H1 (cell line): ENCODE data around the gene TTC22. TPM values are rescaled to one million over a fixed set of nuclear protein-coding genes. Genes with fewer than 3 reads are reported as not detected.

Experiments
- CTCF ChIA-PET: fragments of 300-600 bp; sonication (Branson Sonifier 250); formaldehyde crosslinking; loops from one replicate; lab custom pipeline; 2021; ENCODE audit not compliant: partially characterized antibody; lab: Charles Lee
- POLR2A ChIA-PET: fragments of 300-600 bp; sonication (Branson Sonifier 250); formaldehyde crosslinking; loops from one replicate; lab custom pipeline; 2021; ENCODE audit warnings: inconsistent platforms; ENCODE audit not compliant: partially characterized antibody; lab: Charles Lee
- DNase-seq, 2 experiments: peaks; one replicate each; pipeline versions ENCODE4 v3.0.0 to v3.0.0-alpha.2; 2010 to 2022; ENCODE audit warnings: low spot score in 2 of 2, low read depth in 1 of 2, mixed read lengths in 1 of 2
- FAIRE-seq: peaks from 2 replicates; lab custom pipeline; 2011; peaks lifted over from hg19 to GRCh38; lab: Jason Lieb, UNC
- H2AFZ ChIP-seq: 2 replicates; pipeline ENCODE4 v1.8.1; 2012; ENCODE audit warnings: low read length, inconsistent platforms
- H2AK5ac ChIP-seq: 2 replicates; pipeline ENCODE4 v1.6.1; 2013; ENCODE audit warnings: low read depth, low read length
- H2BK120ac ChIP-seq: replicated peaks from 2 replicates; pipeline ENCODE3; 2013; ENCODE audit warnings: low read depth, low read length, inconsistent platforms
- H2BK12ac ChIP-seq: 2 replicates; pipeline ENCODE4 v1.6.1; 2013; ENCODE audit warnings: low read depth, low read length
- H2BK15ac ChIP-seq: 2 replicates; pipeline ENCODE4 v1.6.1; 2013; ENCODE audit warnings: low read length
- H2BK20ac ChIP-seq: 2 replicates; pipeline ENCODE4 v1.6.1; 2013; ENCODE audit warnings: low read length
- H2BK5ac ChIP-seq: 2 replicates; pipeline ENCODE4 v1.6.1; 2013; ENCODE audit warnings: low read depth, low read length
- H3K14ac ChIP-seq: 2 replicates; pipeline ENCODE4 v1.6.1; 2013; ENCODE audit warnings: inconsistent platforms; ENCODE audit not compliant: insufficient read length
- H3K18ac ChIP-seq: 2 replicates; pipeline ENCODE4 v1.6.1; 2013; ENCODE audit warnings: low read length; ENCODE audit errors: extremely low read depth
- H3K23ac ChIP-seq: 2 replicates; pipeline ENCODE4 v1.6.1; 2013; ENCODE audit warnings: inconsistent platforms; ENCODE audit not compliant: insufficient read length
- H3K23me2 ChIP-seq: 2 replicates; pipeline ENCODE4 v1.6.1; 2013; ENCODE audit warnings: low read depth, low read length
- H3K27ac ChIP-seq: 2 replicates; pipeline ENCODE4 v1.6.1; 2011; ENCODE audit warnings: low read depth, low read length, inconsistent platforms
- H3K27me3 ChIP-seq, 4 experiments: replicated peaks in 1 of 4; 1 replicate in 1 of 4; 2 replicates in 3 of 4; pipeline versions ENCODE4 v1.6.1 to v1.8.1; 2011 to 2013; ENCODE audit warnings: low read length in 3 of 4, mild to moderate bottlenecking in 3 of 4, inconsistent platforms in 2 of 4, mixed read lengths in 2 of 4, moderate library complexity in 1 of 4; ENCODE audit not compliant: control insufficient read depth in 3 of 4, insufficient read depth in 3 of 4; ENCODE audit errors: extremely low read depth in 1 of 4
- H3K36me3 ChIP-seq, 4 experiments: 2 replicates each; pipeline versions ENCODE4 v1.6.1 to v1.8.1; 2011 to 2013; ENCODE audit warnings: mild to moderate bottlenecking in 4 of 4, low read length in 3 of 4, moderate library complexity in 2 of 4, control low read depth in 1 of 4, inconsistent platforms in 1 of 4; ENCODE audit not compliant: insufficient read depth in 4 of 4, control insufficient read depth in 2 of 4
- H3K4ac ChIP-seq: replicated peaks from 2 replicates; pipeline ENCODE3; 2013; ENCODE audit warnings: low read length, low read depth, mixed read lengths, inconsistent platforms; ENCODE audit not compliant: insufficient read length
- H3K4me1 ChIP-seq, 4 experiments: replicated peaks in 1 of 4; 1 replicate in 1 of 4; 2 replicates in 3 of 4; pipeline versions ENCODE4 v1.6.1 to v1.8.1; 2011 to 2013; ENCODE audit warnings: low read length in 3 of 4, inconsistent platforms in 2 of 4, mixed read lengths in 1 of 4; ENCODE audit not compliant: insufficient read depth in 4 of 4, control insufficient read depth in 3 of 4
- H3K4me2 ChIP-seq, 2 experiments: 2 replicates each; pipeline versions ENCODE4 v1.6.1 to v1.8.1; 2011 to 2013; ENCODE audit warnings: low read depth in 2 of 2, low read length in 2 of 2, control low read depth in 1 of 2, inconsistent platforms in 1 of 2, mild to moderate bottlenecking in 1 of 2; ENCODE audit not compliant: insufficient read depth in 1 of 2
- H3K4me3 ChIP-seq, 4 experiments: fragments of 200-600, 300-600 bp in 1 of 4; sonication (generic), shearing (Covaris generic), sonication (Bioruptor Twin) in 1 of 4; 2 replicates each; pipeline versions ENCODE4 v1.5.1 to v1.8.1; 2011 to 2016; ENCODE audit warnings: low read length in 4 of 4, low read depth in 3 of 4, control low read depth in 2 of 4, inconsistent platforms in 2 of 4, mild to moderate bottlenecking in 2 of 4, mixed read lengths in 1 of 4, moderate library complexity in 1 of 4; ENCODE audit not compliant: insufficient read depth in 2 of 4; ENCODE audit errors: extremely low read depth in 1 of 4
- H3K56ac ChIP-seq: replicated peaks from 2 replicates; pipeline ENCODE3; 2013; ENCODE audit warnings: low read depth, mild to moderate bottlenecking, mixed read lengths, low read length, inconsistent platforms; ENCODE audit not compliant: insufficient read length
- H3K79me1 ChIP-seq: 2 replicates; pipeline ENCODE4 v1.6.1; 2013; ENCODE audit warnings: low read depth, low read length, control low read depth
- H3K79me2 ChIP-seq, 2 experiments: 2 replicates each; pipeline versions ENCODE4 v1.6.1 to v1.8.1; 2012 to 2013; ENCODE audit warnings: low read length in 2 of 2, mild to moderate bottlenecking in 2 of 2, inconsistent platforms in 1 of 2; ENCODE audit not compliant: insufficient read depth in 2 of 2, control insufficient read depth in 1 of 2
- H3K9ac ChIP-seq, 4 experiments: replicated peaks in 1 of 4; 1 replicate in 1 of 4; 2 replicates in 3 of 4; pipeline versions ENCODE4 v1.6.1 to v1.8.1; 2011 to 2013; ENCODE audit warnings: low read depth in 3 of 4, low read length in 3 of 4, control low read depth in 2 of 4, mild to moderate bottlenecking in 2 of 4, moderate library complexity in 2 of 4, inconsistent platforms in 1 of 4; ENCODE audit errors: extremely low read depth in 1 of 4
- H3K9me3 ChIP-seq, 2 experiments: 2 replicates each; pipeline versions ENCODE4 v1.6.1 to v1.8.1; 2012 to 2013; ENCODE audit warnings: mild to moderate bottlenecking in 2 of 2, moderate library complexity in 2 of 2, control low read depth in 1 of 2, inconsistent platforms in 1 of 2, low read depth in 1 of 2, low read length in 1 of 2, mixed read lengths in 1 of 2; ENCODE audit not compliant: insufficient read depth in 2 of 2
- H4K20me1 ChIP-seq, 2 experiments: replicated peaks in 1 of 2; 2 replicates each; pipeline versions ENCODE3 to v1.8.1; 2011 to 2013; ENCODE audit warnings: inconsistent platforms in 2 of 2, low read length in 2 of 2, mild to moderate bottlenecking in 1 of 2; ENCODE audit not compliant: insufficient read depth in 2 of 2, control insufficient read depth in 1 of 2
- H4K5ac ChIP-seq: 2 replicates; pipeline ENCODE4 v1.6.1; 2013; ENCODE audit warnings: low read length, low read depth, mixed read lengths, inconsistent platforms; ENCODE audit not compliant: insufficient read length
- H4K8ac ChIP-seq: 2 replicates; pipeline ENCODE4 v1.8.0; 2013; ENCODE audit warnings: mild to moderate bottlenecking, moderate library complexity, low read length, inconsistent platforms; ENCODE audit not compliant: insufficient read depth; ENCODE audit errors: extremely low read depth
- H4K91ac ChIP-seq: replicated peaks from 2 replicates; pipeline ENCODE3; 2013; ENCODE audit warnings: low read length, mixed read lengths, inconsistent platforms; ENCODE audit not compliant: insufficient read length
- ATF3 ChIP-seq: IDR thresholded peaks from 2 replicates; pipeline ENCODE4 v1.6.1; 2011; ENCODE audit warnings: low read depth, mild to moderate bottlenecking, low read length; ENCODE audit not compliant: insufficient read depth
- CEBPB ChIP-seq: IDR thresholded peaks from 2 replicates; pipeline ENCODE4 v1.6.1; 2012; ENCODE audit warnings: low read depth, low read length
- CTBP2 ChIP-seq: IDR thresholded peaks from 2 replicates; pipeline ENCODE4 v1.7.0; 2011; ENCODE audit warnings: borderline replicate concordance, mild to moderate bottlenecking, moderate library complexity, mixed read lengths, low read length; ENCODE audit not compliant: insufficient read depth, insufficient read length
- EGR1 ChIP-seq: IDR thresholded peaks from 2 replicates; pipeline ENCODE4 v1.6.1; 2011; ENCODE audit warnings: low read depth, low read length, borderline replicate concordance
- GABPA ChIP-seq: IDR thresholded peaks from 2 replicates; pipeline ENCODE4 v1.6.1; 2011; ENCODE audit warnings: mild to moderate bottlenecking, low read length, moderate library complexity, borderline replicate concordance; ENCODE audit not compliant: insufficient read depth
- MAFK ChIP-seq: IDR thresholded peaks from 2 replicates; pipeline ENCODE4 v1.6.1; 2012; ENCODE audit warnings: low read depth, mild to moderate bottlenecking, improper control_type of control experiment, low read length
- NANOG ChIP-seq: IDR thresholded peaks from 2 replicates; pipeline ENCODE4 v1.6.1; 2011; ENCODE audit warnings: low read length, low read depth, mild to moderate bottlenecking, inconsistent platforms; ENCODE audit not compliant: insufficient read depth, poor library complexity, severe bottlenecking
- NRF1 ChIP-seq: IDR thresholded peaks from 2 replicates; pipeline ENCODE4 v1.6.1; 2011; ENCODE audit warnings: mild to moderate bottlenecking, low read depth, low read length, improper control_type of control experiment
- SIX5 ChIP-seq: IDR thresholded peaks from 2 replicates; pipeline ENCODE4 v1.6.1; 2011; ENCODE audit warnings: mild to moderate bottlenecking, low read depth, low read length
- SP1 ChIP-seq: IDR thresholded peaks from 2 replicates; pipeline ENCODE4 v1.6.1; 2011; ENCODE audit warnings: low read depth, low read length
- TAF7 ChIP-seq: optimal IDR thresholded peaks from 2 replicates; pipeline ENCODE3; 2011; ENCODE audit warnings: low read depth, mild to moderate bottlenecking, inconsistent platforms, low read length, moderate library complexity, borderline replicate concordance
- WGBS, 2 experiments: shearing (Covaris generic) in 1 of 2; methylation state at CpG; one replicate each; pipeline versions ENCODE4 v1.1.6 to v1.1.7; 2013 to 2015; ENCODE audit warnings: low lambda C conversion rate in 2 of 2, mixed read lengths in 2 of 2, inconsistent platforms in 1 of 2, low coverage in 1 of 2, missing lambda C conversion rate in 1 of 2; ENCODE audit not compliant: insufficient replicate concordance in 2 of 2, insufficient coverage in 1 of 2, insufficient read length in 1 of 2; ENCODE audit errors: extremely low coverage in 1 of 2, missing lambda C conversion rate in 1 of 2; 5-methylcytosine and 5-hydroxymethylcytosine counted together
- polyA plus RNA-seq, 7 experiments: library from polyadenylated mRNA; depleted of rRNA in 3 of 7; stranded (reverse) in 5 of 7; unstranded in 2 of 7; fragments of >200 nt in 5 of 7; fragments of 200-250 nt in 2 of 7; gene quantifications; 1 replicate in 5 of 7; 2 replicates in 1 of 7; 4 replicates in 1 of 7; pipeline versions ENCODE4 v1.2.1 to v1.2.3, GENCODE V29; 2011 to 2013; ENCODE audit warnings: missing spikeins in 2 of 7, mixed read lengths in 2 of 7
- total RNA-seq: library from RNA; stranded (reverse); fragmentation: NEBNext Ultra II Directional; extraction: Animal tissue kit (Norgen Biotek cat#: 25700); gene quantifications from 2 replicates; pipeline ENCODE4 v1.2.1, GENCODE V29; 2021

Gene TTC22
- total and polyA plus RNA-seq, 2 of the 8 experiments (the other 6 are each of a cell fraction or from before 2014, with no cell fraction given): 1.00 to 1.6 TPM

- Histone ChIP-seq H3K4me3 (no peak overlapping the region), H3K23ac (no peak overlapping the region), H4K8ac (no peak overlapping the region), H4K91ac (peak overlapping the region; percentile 44), H3K4me2 (no peak overlapping the region), H4K5ac (no peak overlapping the region), H3K27ac (no peak overlapping the region), H2BK15ac (no peak overlapping the region), H3K23me2 (no peaks in the 10 kb centered on the region; the same call in 1 of the 2 replicates), H3K9me3 (no peaks in the 10 kb centered on the region), H2BK12ac (peak overlapping the region; percentile 71; the same call in 1 of the 2 replicates), H3K56ac (no peak overlapping the region), H4K20me1 (no peaks in the 10 kb centered on the region), H3K36me3 (no peaks in the 10 kb centered on the region), H3K79me2 (no peaks in the 10 kb centered on the region), H2AK5ac (peak overlapping the region; percentile 68; the same call in 1 of the 2 replicates), H2AFZ (no peak overlapping the region), H3K4ac (no peak overlapping the region), H3K9ac (no peak overlapping the region), H3K4me1 (peaks cover 4 to 29% (median 18%) of the 10 kb centered on the region in 4 experiments), H3K14ac (no peak overlapping the region), H2BK5ac (no peak overlapping the region), H3K27me3 (no peaks in the 10 kb centered on the region; a peak in 2 of 7 replicates), H2BK20ac (0 out of 2 replicates have a peak overlapping the region, but pooled peaks have one; percentile 11), H3K79me1 (no peaks in the 10 kb centered on the region), H2BK120ac (no peak overlapping the region), H3K18ac (no peak overlapping the region)
- DNase-seq (peak in 1 of 2 experiments; percentile 45), FAIRE-seq (no peak)
- CTCF ChIA-PET: interaction anchor here (0.6 to 3.5 kb wide), 15 partner anchors 10 to 346 kb away, joined by 3 to 22 read pairs (median 4); partner anchors contain the start of gene TTC22
- 83% methylated on average over 18 of the region's 18 CpGs; no CpG with 5 or more reads in 1 of the 2 experiments for WGBS, 2 experiments
- POLR2A ChIA-PET: no interaction called here
- TF ChIP-seq CEBPB (no peak), MAFK (no peak), NANOG (no peak), NRF1 (no peak), CTBP2 (no peak), TAF7 (no peak), SIX5 (no peak), ATF3 (no peak), GABPA (no peak), EGR1 (no peak), SP1 (no peak)
Measured at GRCh38 chr1:54811739-54812655, 10.9 kb upstream of the TTC22 start.
